CD14-positive monocyte (primary cell): ENCODE results near the gene WDR70. TPM values are rescaled to one million over a fixed set of nuclear protein-coding genes. Genes with fewer than 3 reads are reported as not detected.

Experiments
- DNase-seq, 3 donors: peaks; one replicate each; pipeline ENCODE4 v3.0.0-alpha.2; 2011 to 2022
- H2AFZ ChIP-seq: 2 replicates; pipeline ENCODE4 v1.6.0; 2012; ENCODE audit warnings: mild to moderate bottlenecking, low read depth, low read length, inconsistent platforms; ENCODE audit not compliant: insufficient read depth, poor library complexity, severe bottlenecking
- H3K27ac ChIP-seq, 2 donors: 1 replicate in 1 of 2; 2 replicates in 1 of 2; pipeline ENCODE4 v1.5.1; 2012 to 2013; ENCODE audit warnings: low read length in 2 of 2, control low read depth in 1 of 2, inconsistent platforms in 1 of 2, low read depth in 1 of 2, mild to moderate bottlenecking in 1 of 2
- H3K27me3 ChIP-seq, 2 donors: one replicate each; pipeline versions ENCODE4 v1.6.0 to v1.6.1; 2011 to 2013; ENCODE audit warnings: low read length in 2 of 2; ENCODE audit not compliant: control insufficient read depth in 2 of 2, insufficient read depth in 2 of 2
- H3K36me3 ChIP-seq, 2 donors: replicated peaks in 1 of 2; 1 replicate in 1 of 2; 2 replicates in 1 of 2; pipeline versions ENCODE4 v1.5.1 to v1.6.1; 2012 to 2013; ENCODE audit warnings: low read length in 2 of 2, control low read depth in 1 of 2, inconsistent platforms in 1 of 2, mild to moderate bottlenecking in 1 of 2; ENCODE audit not compliant: insufficient read depth in 2 of 2, control insufficient read depth in 1 of 2
- H3K4me1 ChIP-seq, 2 donors: 1 replicate in 1 of 2; 2 replicates in 1 of 2; pipeline versions ENCODE4 v1.5.1 to v1.6.1; 2012 to 2013; ENCODE audit warnings: low read length in 2 of 2, control low read depth in 1 of 2, inconsistent platforms in 1 of 2, mild to moderate bottlenecking in 1 of 2, moderate library complexity in 1 of 2; ENCODE audit not compliant: insufficient read depth in 2 of 2, control insufficient read depth in 1 of 2
- H3K4me2 ChIP-seq: replicated peaks from 2 replicates; pipeline ENCODE3; 2012; ENCODE audit warnings: low read length, moderate library complexity, mild to moderate bottlenecking; ENCODE audit not compliant: poor library complexity, severe bottlenecking; ENCODE audit errors: extremely low read depth
- H3K4me3 ChIP-seq, 3 experiments: fragments of 200-600 bp in 1 of 3; sonication (generic) in 1 of 3; replicated peaks in 1 of 3; 1 replicate in 2 of 3; 2 replicates in 1 of 3; pipeline ENCODE4 v1.5.1; 2011 to 2013; ENCODE audit warnings: low read length in 3 of 3, mild to moderate bottlenecking in 3 of 3, control low read depth in 2 of 3, low read depth in 2 of 3, inconsistent platforms in 1 of 3, moderate library complexity in 1 of 3
- H3K79me2 ChIP-seq: 2 replicates; pipeline ENCODE4 v1.6.0; 2012; ENCODE audit warnings: mild to moderate bottlenecking, control low read depth, inconsistent platforms, low read length, moderate library complexity; ENCODE audit not compliant: insufficient read depth
- H3K9ac ChIP-seq: 2 replicates; pipeline ENCODE4 v1.6.0; 2017; ENCODE audit warnings: low read length, mild to moderate bottlenecking; ENCODE audit not compliant: insufficient read depth, poor library complexity, severe bottlenecking
- H3K9me3 ChIP-seq, 2 donors: replicated peaks in 1 of 2; 1 replicate in 1 of 2; 2 replicates in 1 of 2; pipeline versions ENCODE4 v1.5.1 to v1.6.1; 2012 to 2013; ENCODE audit warnings: low read length in 2 of 2, control low read depth in 1 of 2; ENCODE audit not compliant: control insufficient read depth in 1 of 2, insufficient read depth in 1 of 2
- H4K20me1 ChIP-seq: 2 replicates; pipeline ENCODE4 v1.6.0; 2012; ENCODE audit warnings: mild to moderate bottlenecking, low read length, control low read depth, moderate library complexity; ENCODE audit not compliant: insufficient read depth
- H3K27ac Mint-ChIP-seq, 7 donors: one replicate each; pipeline ENCODE4 v1.8.0; 2020; ENCODE audit warnings: mild to moderate bottlenecking in 7 of 7, mixed read lengths in 7 of 7, moderate library complexity in 6 of 7, inconsistent platforms in 2 of 7
- H3K27me3 Mint-ChIP-seq, 3 donors: one replicate each; pipeline ENCODE4 v1.8.0; 2021 to 2022; ENCODE audit warnings: low read depth in 3 of 3, mild to moderate bottlenecking in 3 of 3, mixed read lengths in 3 of 3, moderate library complexity in 3 of 3, inconsistent platforms in 1 of 3
- H3K36me3 Mint-ChIP-seq, 2 donors: one replicate each; pipeline ENCODE4 v1.8.0; 2020; ENCODE audit warnings: mixed read lengths in 2 of 2, inconsistent platforms in 1 of 2, mild to moderate bottlenecking in 1 of 2
- H3K4me1 Mint-ChIP-seq: one replicate; pipeline ENCODE4 v1.8.0; 2020; ENCODE audit warnings: mild to moderate bottlenecking, mixed read lengths
- H3K4me3 Mint-ChIP-seq, 2 donors: one replicate each; pipeline ENCODE4 v1.8.0; 2020; ENCODE audit warnings: mild to moderate bottlenecking in 2 of 2, mixed read lengths in 2 of 2, moderate library complexity in 1 of 2
- H3K9me3 Mint-ChIP-seq, 7 donors: one replicate each; pipeline ENCODE4 v1.8.0; 2020 to 2022; ENCODE audit warnings: mixed read lengths in 7 of 7, mild to moderate bottlenecking in 6 of 7, moderate library complexity in 6 of 7, inconsistent platforms in 2 of 7
- WGBS: methylation state at CpG from one replicate; pipeline ENCODE4 v1.1.5; 2013; ENCODE audit warnings: missing lambda C conversion rate; ENCODE audit not compliant: insufficient coverage; 5-methylcytosine and 5-hydroxymethylcytosine counted together
- intact Hi-C, 2 donors: fragments of 100-400 bp; cut with micrococcal nuclease; formaldehyde crosslinking; loops; one replicate each; pipeline versions ENCODE4 v1.15.0 to v1.15.1; 2023
- polyA plus RNA-seq, 3 donors: library from polyadenylated mRNA; depleted of rRNA in 1 of 3; unstranded in 2 of 3; stranded (reverse) in 1 of 3; fragments of 300-500 nt in 2 of 3; fragments of >200 nt in 1 of 3; fragmentation: Illumina TruSeq in 2 of 3; gene quantifications; 1 replicate in 2 of 3; 2 replicates in 1 of 3; pipeline ENCODE4 v1.2.3, GENCODE V29; 2012 to 2021
- TF ChIP-seq, protein P1 (sequence below): fragments of 200-600 bp; IDR thresholded peaks from one replicate; pipeline ENCODE4 v1.8.0; 2022; ENCODE audit warnings: antibody characterized with exemption, mild to moderate bottlenecking

The WDR70 gene
- polyA plus RNA-seq, 3 donors: 13.1 to 21.0 (median 19.1) TPM

DNA sequence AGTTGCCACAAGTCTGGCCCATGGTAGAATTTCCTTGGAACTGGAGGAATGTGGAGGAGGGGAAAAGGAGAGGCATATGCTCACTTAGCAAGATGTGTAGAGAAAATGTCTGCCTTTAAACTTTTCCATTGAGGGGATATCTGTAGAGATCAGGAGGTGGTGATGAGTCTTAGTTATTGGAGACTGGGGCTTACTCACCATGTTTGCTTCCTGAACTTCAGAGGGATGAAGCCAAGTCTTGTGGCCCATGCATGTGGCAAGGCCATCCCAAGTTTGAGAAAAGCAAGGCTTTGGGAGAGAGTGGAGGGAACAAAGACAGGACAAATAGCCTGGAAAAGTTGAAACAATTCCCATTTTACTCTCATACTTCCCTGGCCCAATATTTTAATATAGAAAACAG is 336.2 kb downstream of the WDR70 start:
- peaks cover 3% of the 10 kb centered on the region for H3K4me1 Mint-ChIP-seq
- H3K4me3 Mint-ChIP-seq: no peak overlapping the region
- Histone ChIP-seq H3K79me2 (no peaks in the 10 kb centered on the region), H3K9ac (no peak overlapping the region), H3K9me3 (no peaks in the 10 kb centered on the region), H3K36me3 (no peaks in the 10 kb centered on the region), H2AFZ (no peak overlapping the region), H4K20me1 (no peaks in the 10 kb centered on the region), H3K27ac (no peak overlapping the region), H3K4me1 (no peaks in the 10 kb centered on the region), H3K27me3 (no peaks in the 10 kb centered on the region), H3K4me2 (no peak overlapping the region), H3K4me3 (no peak overlapping the region)
- no peak overlapping the region for H3K27ac Mint-ChIP-seq
- H3K36me3 Mint-ChIP-seq: peaks cover 9 to 17% of the 10 kb centered on the region in 2 donors
- H3K27me3 Mint-ChIP-seq: no peaks in the 10 kb centered on the region
- DNase-seq: no peak
- H3K9me3 Mint-ChIP-seq: peaks cover 0 to 1% (median 0%) of the 10 kb centered on the region in 7 donors
- intact Hi-C loops: no loop called here
- TF ChIP-seq, protein P1, sequence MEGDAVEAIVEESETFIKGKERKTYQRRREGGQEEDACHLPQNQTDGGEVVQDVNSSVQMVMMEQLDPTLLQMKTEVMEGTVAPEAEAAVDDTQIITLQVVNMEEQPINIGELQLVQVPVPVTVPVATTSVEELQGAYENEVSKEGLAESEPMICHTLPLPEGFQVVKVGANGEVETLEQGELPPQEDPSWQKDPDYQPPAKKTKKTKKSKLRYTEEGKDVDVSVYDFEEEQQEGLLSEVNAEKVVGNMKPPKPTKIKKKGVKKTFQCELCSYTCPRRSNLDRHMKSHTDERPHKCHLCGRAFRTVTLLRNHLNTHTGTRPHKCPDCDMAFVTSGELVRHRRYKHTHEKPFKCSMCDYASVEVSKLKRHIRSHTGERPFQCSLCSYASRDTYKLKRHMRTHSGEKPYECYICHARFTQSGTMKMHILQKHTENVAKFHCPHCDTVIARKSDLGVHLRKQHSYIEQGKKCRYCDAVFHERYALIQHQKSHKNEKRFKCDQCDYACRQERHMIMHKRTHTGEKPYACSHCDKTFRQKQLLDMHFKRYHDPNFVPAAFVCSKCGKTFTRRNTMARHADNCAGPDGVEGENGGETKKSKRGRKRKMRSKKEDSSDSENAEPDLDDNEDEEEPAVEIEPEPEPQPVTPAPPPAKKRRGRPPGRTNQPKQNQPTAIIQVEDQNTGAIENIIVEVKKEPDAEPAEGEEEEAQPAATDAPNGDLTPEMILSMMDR: no peak

DNA sequence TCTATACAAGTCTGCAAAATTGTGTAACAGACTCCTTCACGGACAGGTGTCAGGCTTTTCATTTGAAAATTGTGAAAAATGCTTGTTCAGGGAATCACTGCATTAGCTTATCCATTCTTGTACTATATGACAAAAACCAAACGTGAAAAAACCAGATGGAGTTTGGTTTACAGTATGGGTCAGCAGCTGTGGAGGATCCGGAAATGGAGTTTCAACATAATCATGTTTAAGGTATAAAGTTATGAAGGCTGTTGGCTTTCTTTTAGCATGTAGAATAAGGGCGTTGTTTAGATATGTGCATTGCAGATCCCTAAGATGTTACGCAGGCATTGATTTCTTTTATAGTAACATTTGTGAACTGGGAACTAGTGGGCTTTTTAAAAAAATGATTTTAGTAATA is 336.9 kb downstream of the WDR70 start:
- TF ChIP-seq, protein P1: no peak
- no peak overlapping the region for H3K4me3 Mint-ChIP-seq
- Histone ChIP-seq H3K4me1 (peaks cover 0 to 3% of the 10 kb centered on the region in 2 donors), H3K4me2 (no peak overlapping the region), H3K79me2 (no peaks in the 10 kb centered on the region), H3K4me3 (no peak overlapping the region), H3K36me3 (peaks cover 0 to 1% of the 10 kb centered on the region in 2 donors), H4K20me1 (no peaks in the 10 kb centered on the region), H3K27me3 (no peaks in the 10 kb centered on the region), H2AFZ (no peak overlapping the region), H3K27ac (no peak overlapping the region), H3K9ac (no peak overlapping the region), H3K9me3 (no peaks in the 10 kb centered on the region)
- H3K4me1 Mint-ChIP-seq: peaks cover 10% of the 10 kb centered on the region
- peaks cover 0 to 1% (median 0%) of the 10 kb centered on the region in 7 donors for H3K9me3 Mint-ChIP-seq
- H3K36me3 Mint-ChIP-seq: peaks cover 13 to 20% of the 10 kb centered on the region in 2 donors
- no peaks in the 10 kb centered on the region for H3K27me3 Mint-ChIP-seq
- intact Hi-C loops: no loop called here
- no peak overlapping the region for H3K27ac Mint-ChIP-seq
- WGBS: 100% methylated on average over 1 of the region's 5 CpGs
- no peak for DNase-seq
